K562 (cell line): ENCODE data around the gene KLC3. TPM values are rescaled to one million over a fixed set of nuclear protein-coding genes. Genes with fewer than 3 reads are reported as not detected.
A peak's percentile ranks its signal among the peaks of the same experiment; 100 is the strongest.

Source experiments
- BDP1 ChIP-seq: IDR thresholded peaks from 3 replicates; pipeline ENCODE4 v1.6.1; 2011; ENCODE audit not compliant: insufficient read length, insufficient read depth
- CHCHD3 ChIP-seq: fragments of 250-450 bp; sonication (Bioruptor Pico); IDR thresholded peaks from 2 replicates; pipeline ENCODE4 v2.1.2; 2022; ENCODE audit warnings: mild to moderate bottlenecking
- CREB1 ChIP-seq, 2 experiments: sonication (generic) in 1 of 2; formaldehyde crosslinking in 1 of 2; IDR thresholded peaks; 2 replicates each; pipeline versions ENCODE4 v1.6.1 to v1.8.0; 2012 to 2022; ENCODE audit warnings: inconsistent platforms in 1 of 2, mild to moderate bottlenecking in 1 of 2, missing genetic modification reagents in 1 of 2, moderate library complexity in 1 of 2
- ESRRB ChIP-seq: fragments of 250-450 bp; sonication (Bioruptor Pico); IDR thresholded peaks from 2 replicates; pipeline ENCODE4 v1.5.0; 2020; ENCODE audit warnings: mild to moderate bottlenecking, moderate library complexity, borderline replicate concordance
- IFI16 ChIP-seq: fragments of 250-450 bp; sonication (Bioruptor Pico); IDR thresholded peaks from 2 replicates; pipeline ENCODE4 v2.1.2; 2022; ENCODE audit warnings: mild to moderate bottlenecking, inconsistent platforms
- KHSRP ChIP-seq: fragments of 450-650 bp; IDR thresholded peaks from 2 replicates; pipeline ENCODE4 v1.6.1; 2017
- L3MBTL2 ChIP-seq: fragments of 450-650 bp; IDR thresholded peaks from 2 replicates; pipeline ENCODE4 v1.6.1; 2016; ENCODE audit warnings: mild to moderate bottlenecking, moderate library complexity
- TAF15 ChIP-seq: fragments of 200-400 bp; formaldehyde crosslinking; IDR thresholded peaks from 2 replicates; pipeline ENCODE4 v1.6.1; 2017; ENCODE audit warnings: mild to moderate bottlenecking, low read depth, low read length, moderate library complexity
- ZNF165 ChIP-seq: fragments of 250-450 bp; sonication (Bioruptor Pico); IDR thresholded peaks from 2 replicates; pipeline ENCODE4 v1.4.0; 2020; ENCODE audit warnings: borderline replicate concordance
- ZSCAN32 ChIP-seq: fragments of 450-650 bp; formaldehyde crosslinking; IDR thresholded peaks from 2 replicates; pipeline ENCODE4 v1.4.0; 2020; ENCODE audit warnings: mild to moderate bottlenecking, moderate library complexity
- polyA plus RNA-seq, 8 experiments: library from polyadenylated mRNA; depleted of rRNA in 4 of 8; stranded (reverse) in 5 of 8; unstranded in 3 of 8; fragments of >200 nt; fragmentation: Nextera tagmentation in 2 of 8; fragmentation: Illumina TruSeq in 1 of 8; extraction: Ambion mirVana in 2 of 8; extraction: Trizol in 1 of 8; gene quantifications; 2 replicates each; pipeline versions ENCODE4 v1.2.1 to v1.2.3, GENCODE V29; 2011 to 2014; ENCODE audit warnings: inconsistent platforms in 1 of 8, missing spikeins in 1 of 8
- total RNA-seq, 7 experiments: library from RNA; depleted of rRNA in 6 of 7; stranded (reverse); fragments of >200 nt in 6 of 7; fragmentation: Illumina TruSeq in 2 of 7; extraction: Trizol in 2 of 7; gene quantifications; 2 replicates each; pipeline versions ENCODE4 v1.2.1 to v1.2.3, GENCODE V29; 2011 to 2021; ENCODE audit warnings: low replicate concordance in 1 of 7
- TF ChIP-seq, protein P1 (sequence below): sonication (generic); formaldehyde crosslinking; IDR thresholded peaks from 2 replicates; pipeline ENCODE4 v1.9.0; 2022; ENCODE audit warnings: mild to moderate bottlenecking, missing genetic modification reagents
- TF ChIP-seq, protein P2 (sequence below): fragments of 250-450 bp; sonication (Bioruptor Pico); IDR thresholded peaks from 2 replicates; pipeline ENCODE4 v1.8.0; 2021; ENCODE audit warnings: mild to moderate bottlenecking, moderate library complexity
- TF ChIP-seq, protein P3 (sequence below): sonication (generic); formaldehyde crosslinking; IDR thresholded peaks from 2 replicates; pipeline ENCODE4 v1.8.1; 2023; ENCODE audit warnings: mild to moderate bottlenecking, missing genetic modification reagents
- TF ChIP-seq, protein P4 (sequence below): sonication (generic); formaldehyde crosslinking; IDR thresholded peaks from 2 replicates; pipeline ENCODE4 v1.8.0; 2022; ENCODE audit warnings: mild to moderate bottlenecking, missing genetic modification reagents, borderline replicate concordance
- TF ChIP-seq, protein P5 (sequence below): fragments of 250-450 bp; sonication (Bioruptor Pico); IDR thresholded peaks from 2 replicates; pipeline ENCODE4 v1.4.0; 2020; ENCODE audit warnings: mild to moderate bottlenecking, moderate library complexity
- TF ChIP-seq, protein P6 (sequence below): fragments of 250-450 bp; sonication (Bioruptor Pico); IDR thresholded peaks from 2 replicates; pipeline ENCODE4 v1.5.0; 2021
- TF ChIP-seq, protein P7 (sequence below): fragments of 250-450 bp; sonication (Bioruptor Pico); IDR thresholded peaks from 2 replicates; pipeline ENCODE4 v1.8.0; 2021; ENCODE audit warnings: moderate library complexity, mild to moderate bottlenecking, inconsistent platforms

The KLC3 gene
- total and polyA plus RNA-seq, 9 of the 15 experiments (the other 6 are each of a cell fraction or from before 2014, with no cell fraction given), result 0.03 to 1.2 (median 0.59) TPM; not detected in 3

DNA sequence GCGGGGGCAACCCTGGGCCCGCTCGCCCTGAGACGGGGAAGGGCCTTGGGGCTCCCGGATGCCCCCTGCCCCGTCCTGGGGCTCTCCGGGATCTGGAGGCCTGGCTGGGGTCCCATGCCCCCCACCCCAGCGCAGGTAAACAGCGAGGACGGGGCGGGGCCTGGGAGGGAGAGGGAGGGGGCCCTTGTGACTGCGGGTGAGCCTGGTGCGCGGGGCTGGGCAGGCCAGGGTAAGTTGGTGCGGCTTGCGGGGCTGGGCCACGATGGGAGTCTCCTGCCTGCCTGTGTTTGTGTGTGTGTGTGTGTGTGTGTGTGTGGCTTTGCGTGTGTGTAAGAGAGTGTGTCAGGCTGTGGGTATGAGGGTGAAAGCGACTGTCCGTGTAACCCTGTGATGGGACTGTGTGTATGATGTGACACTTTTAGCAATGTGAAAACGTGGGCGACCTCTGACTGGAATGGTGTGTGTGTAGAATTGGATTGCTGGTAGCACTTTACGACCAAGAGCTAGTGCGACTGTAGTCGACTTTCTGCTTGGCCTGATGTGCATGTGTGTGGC is 426 bp downstream of the KLC3 start (continued):
- TF ChIP-seq L3MBTL2 (no peak), ESRRB (no peak), BDP1 (no peak), CHCHD3 (CRISPR knock-in tag) (no peak), TAF15 (no peak), IFI16 (CRISPR knock-in tag) (no peak), CREB1 (IDR thresholded peaks at IDR 0.05) (no peak), CREB1 (CRISPR knock-in tag; IDR thresholded peaks at IDR 0.05) (no peak), ZNF165 (no peak), ZSCAN32 (no peak), KHSRP (no peak)
- TF ChIP-seq, protein P1, sequence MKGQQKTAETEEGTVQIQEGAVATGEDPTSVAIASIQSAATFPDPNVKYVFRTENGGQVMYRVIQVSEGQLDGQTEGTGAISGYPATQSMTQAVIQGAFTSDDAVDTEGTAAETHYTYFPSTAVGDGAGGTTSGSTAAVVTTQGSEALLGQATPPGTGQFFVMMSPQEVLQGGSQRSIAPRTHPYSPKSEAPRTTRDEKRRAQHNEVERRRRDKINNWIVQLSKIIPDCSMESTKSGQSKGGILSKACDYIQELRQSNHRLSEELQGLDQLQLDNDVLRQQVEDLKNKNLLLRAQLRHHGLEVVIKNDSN, result no peak
- TF ChIP-seq, protein P2, sequence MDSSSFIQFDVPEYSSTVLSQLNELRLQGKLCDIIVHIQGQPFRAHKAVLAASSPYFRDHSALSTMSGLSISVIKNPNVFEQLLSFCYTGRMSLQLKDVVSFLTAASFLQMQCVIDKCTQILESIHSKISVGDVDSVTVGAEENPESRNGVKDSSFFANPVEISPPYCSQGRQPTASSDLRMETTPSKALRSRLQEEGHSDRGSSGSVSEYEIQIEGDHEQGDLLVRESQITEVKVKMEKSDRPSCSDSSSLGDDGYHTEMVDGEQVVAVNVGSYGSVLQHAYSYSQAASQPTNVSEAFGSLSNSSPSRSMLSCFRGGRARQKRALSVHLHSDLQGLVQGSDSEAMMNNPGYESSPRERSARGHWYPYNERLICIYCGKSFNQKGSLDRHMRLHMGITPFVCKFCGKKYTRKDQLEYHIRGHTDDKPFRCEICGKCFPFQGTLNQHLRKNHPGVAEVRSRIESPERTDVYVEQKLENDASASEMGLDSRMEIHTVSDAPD (CRISPR knock-in tag), result no peak
- TF ChIP-seq, protein P3, sequence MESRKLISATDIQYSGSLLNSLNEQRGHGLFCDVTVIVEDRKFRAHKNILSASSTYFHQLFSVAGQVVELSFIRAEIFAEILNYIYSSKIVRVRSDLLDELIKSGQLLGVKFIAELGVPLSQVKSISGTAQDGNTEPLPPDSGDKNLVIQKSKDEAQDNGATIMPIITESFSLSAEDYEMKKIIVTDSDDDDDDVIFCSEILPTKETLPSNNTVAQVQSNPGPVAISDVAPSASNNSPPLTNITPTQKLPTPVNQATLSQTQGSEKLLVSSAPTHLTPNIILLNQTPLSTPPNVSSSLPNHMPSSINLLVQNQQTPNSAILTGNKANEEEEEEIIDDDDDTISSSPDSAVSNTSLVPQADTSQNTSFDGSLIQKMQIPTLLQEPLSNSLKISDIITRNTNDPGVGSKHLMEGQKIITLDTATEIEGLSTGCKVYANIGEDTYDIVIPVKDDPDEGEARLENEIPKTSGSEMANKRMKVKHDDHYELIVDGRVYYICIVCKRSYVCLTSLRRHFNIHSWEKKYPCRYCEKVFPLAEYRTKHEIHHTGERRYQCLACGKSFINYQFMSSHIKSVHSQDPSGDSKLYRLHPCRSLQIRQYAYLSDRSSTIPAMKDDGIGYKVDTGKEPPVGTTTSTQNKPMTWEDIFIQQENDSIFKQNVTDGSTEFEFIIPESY, result 0 out of 2 replicates have a peak, but pooled peaks have one; percentile 28
- TF ChIP-seq, protein P4, sequence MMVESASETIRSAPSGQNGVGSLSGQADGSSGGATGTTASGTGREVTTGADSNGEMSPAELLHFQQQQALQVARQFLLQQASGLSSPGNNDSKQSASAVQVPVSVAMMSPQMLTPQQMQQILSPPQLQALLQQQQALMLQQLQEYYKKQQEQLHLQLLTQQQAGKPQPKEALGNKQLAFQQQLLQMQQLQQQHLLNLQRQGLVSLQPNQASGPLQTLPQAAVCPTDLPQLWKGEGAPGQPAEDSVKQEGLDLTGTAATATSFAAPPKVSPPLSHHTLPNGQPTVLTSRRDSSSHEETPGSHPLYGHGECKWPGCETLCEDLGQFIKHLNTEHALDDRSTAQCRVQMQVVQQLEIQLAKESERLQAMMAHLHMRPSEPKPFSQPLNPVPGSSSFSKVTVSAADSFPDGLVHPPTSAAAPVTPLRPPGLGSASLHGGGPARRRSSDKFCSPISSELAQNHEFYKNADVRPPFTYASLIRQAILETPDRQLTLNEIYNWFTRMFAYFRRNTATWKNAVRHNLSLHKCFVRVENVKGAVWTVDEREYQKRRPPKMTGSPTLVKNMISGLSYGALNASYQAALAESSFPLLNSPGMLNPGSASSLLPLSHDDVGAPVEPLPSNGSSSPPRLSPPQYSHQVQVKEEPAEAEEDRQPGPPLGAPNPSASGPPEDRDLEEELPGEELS (CRISPR knock-in tag), result no peak
- TF ChIP-seq, protein P5, sequence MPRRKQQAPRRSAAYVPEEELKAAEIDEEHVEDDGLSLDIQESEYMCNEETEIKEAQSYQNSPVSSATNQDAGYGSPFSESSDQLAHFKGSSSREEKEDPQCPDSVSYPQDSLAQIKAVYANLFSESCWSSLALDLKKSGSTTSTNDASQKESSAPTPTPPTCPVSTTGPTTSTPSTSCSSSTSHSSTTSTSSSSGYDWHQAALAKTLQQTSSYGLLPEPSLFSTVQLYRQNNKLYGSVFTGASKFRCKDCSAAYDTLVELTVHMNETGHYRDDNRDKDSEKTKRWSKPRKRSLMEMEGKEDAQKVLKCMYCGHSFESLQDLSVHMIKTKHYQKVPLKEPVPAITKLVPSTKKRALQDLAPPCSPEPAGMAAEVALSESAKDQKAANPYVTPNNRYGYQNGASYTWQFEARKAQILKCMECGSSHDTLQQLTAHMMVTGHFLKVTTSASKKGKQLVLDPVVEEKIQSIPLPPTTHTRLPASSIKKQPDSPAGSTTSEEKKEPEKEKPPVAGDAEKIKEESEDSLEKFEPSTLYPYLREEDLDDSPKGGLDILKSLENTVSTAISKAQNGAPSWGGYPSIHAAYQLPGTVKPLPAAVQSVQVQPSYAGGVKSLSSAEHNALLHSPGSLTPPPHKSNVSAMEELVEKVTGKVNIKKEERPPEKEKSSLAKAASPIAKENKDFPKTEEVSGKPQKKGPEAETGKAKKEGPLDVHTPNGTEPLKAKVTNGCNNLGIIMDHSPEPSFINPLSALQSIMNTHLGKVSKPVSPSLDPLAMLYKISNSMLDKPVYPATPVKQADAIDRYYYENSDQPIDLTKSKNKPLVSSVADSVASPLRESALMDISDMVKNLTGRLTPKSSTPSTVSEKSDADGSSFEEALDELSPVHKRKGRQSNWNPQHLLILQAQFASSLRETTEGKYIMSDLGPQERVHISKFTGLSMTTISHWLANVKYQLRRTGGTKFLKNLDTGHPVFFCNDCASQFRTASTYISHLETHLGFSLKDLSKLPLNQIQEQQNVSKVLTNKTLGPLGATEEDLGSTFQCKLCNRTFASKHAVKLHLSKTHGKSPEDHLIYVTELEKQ, result no peak
- TF ChIP-seq, protein P6, sequence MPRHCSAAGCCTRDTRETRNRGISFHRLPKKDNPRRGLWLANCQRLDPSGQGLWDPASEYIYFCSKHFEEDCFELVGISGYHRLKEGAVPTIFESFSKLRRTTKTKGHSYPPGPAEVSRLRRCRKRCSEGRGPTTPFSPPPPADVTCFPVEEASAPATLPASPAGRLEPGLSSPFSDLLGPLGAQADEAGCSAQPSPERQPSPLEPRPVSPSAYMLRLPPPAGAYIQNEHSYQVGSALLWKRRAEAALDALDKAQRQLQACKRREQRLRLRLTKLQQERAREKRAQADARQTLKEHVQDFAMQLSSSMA (CRISPR knock-in tag), result no peak
- TF ChIP-seq, protein P7, sequence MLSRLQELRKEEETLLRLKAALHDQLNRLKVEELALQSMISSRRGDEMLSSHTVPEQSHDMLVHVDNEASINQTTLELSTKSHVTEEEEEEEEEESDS (CRISPR knock-in tag), result no peak
